ENCODE results near the gene TOP3B.

TOP3B gene

GRCh38 chr22:21947040-21948014 is 35.3 kb downstream of the TOP3B start:
- TF ChIP-seq CTCF (IDR thresholded peaks at IDR 0.05; ENCODE audit: low read depth, low read length) = peak; percentile 72
- in situ Hi-C loops (cut with HindIII; ENCODE audit: low sequenced_read_pairs) = loop anchor here (25.0 kb wide), 1 partner anchor 235 kb away; no protein-coding TSS in a partner anchor
- DNase-seq (ENCODE audit: low read depth, low spot score) = peak; percentile 59
- H3K4me3 ChIP-seq (ENCODE audit: low read depth, low read length) = no peak overlapping the region

GRCh38 chr22:21946262-21946925 is 36.2 kb downstream of the TOP3B start:
- TF ChIP-seq CTCF (IDR thresholded peaks at IDR 0.05; ENCODE audit: low read depth, low read length) = no peak
- DNase-seq (ENCODE audit: low read depth, low spot score) = no peak
- in situ Hi-C loops (cut with HindIII; ENCODE audit: low sequenced_read_pairs) = loop anchor here (25.0 kb wide), 1 partner anchor 234 kb away; no protein-coding TSS in a partner anchor
- H3K4me3 ChIP-seq (ENCODE audit: low read depth, low read length) = no peak overlapping the region

GRCh38 chr22:21945453-21946261 is 36.9 kb downstream of the TOP3B start:
- no peak overlapping the region for H3K4me3 ChIP-seq (ENCODE audit: low read depth, low read length)
- DNase-seq (ENCODE audit: low read depth, low spot score) = no peak
- TF ChIP-seq CTCF (IDR thresholded peaks at IDR 0.05; ENCODE audit: low read depth, low read length) = no peak
- in situ Hi-C loops (cut with HindIII; ENCODE audit: low sequenced_read_pairs) = loop anchor here (25.0 kb wide), 1 partner anchor 233 kb away; no protein-coding TSS in a partner anchor

- no peak for TF ChIP-seq CTCF (IDR thresholded peaks at IDR 0.05; ENCODE audit: low read depth, low read length)
- in situ Hi-C loops (cut with HindIII; ENCODE audit: low sequenced_read_pairs) = loop anchor here (25.0 kb wide), 1 partner anchor 233 kb away; no protein-coding TSS in a partner anchor
- H3K4me3 ChIP-seq (ENCODE audit: low read depth, low read length) = no peak overlapping the region
- no peak for DNase-seq (ENCODE audit: low read depth, low spot score)
These were observed 37.7 kb downstream of the TOP3B start for GRCh38 chr22:21944871-21945270.

GRCh38 chr22:21943571-21944448 is 38.8 kb downstream of the TOP3B start:
- DNase-seq (ENCODE audit: low read depth, low spot score) = no peak
- no peak for TF ChIP-seq CTCF (IDR thresholded peaks at IDR 0.05; ENCODE audit: low read depth, low read length)
- no peak overlapping the region for H3K4me3 ChIP-seq (ENCODE audit: low read depth, low read length)
- in situ Hi-C loops (cut with HindIII; ENCODE audit: low sequenced_read_pairs) = loop anchor here (25.0 kb wide), 1 partner anchor 232 kb away; no protein-coding TSS in a partner anchor
